Keratinocyte (primary cell): ENCODE data around the gene TTYH1. TPM values are rescaled to one million over a fixed set of nuclear protein-coding genes. Genes with fewer than 3 reads are reported as not detected.
A peak's percentile ranks its signal among the peaks of the same experiment; 100 is the strongest.
"Not testable (repeated sequence)": the region's sequence is repeated elsewhere in the genome, so short reads cannot be mapped to it uniquely, and the experiment has no call there.

Experiments used
- DNase-seq: peaks from one replicate; pipeline ENCODE4 v3.0.0-alpha.2; 2011; ENCODE audit warnings: low read depth, missing footprints, low spot score
- FAIRE-seq: peaks from 2 replicates; lab custom pipeline; 2011; peaks lifted over from hg19 to GRCh38; lab: Jason Lieb, UNC
- H2AFZ ChIP-seq: 2 replicates; pipeline ENCODE4 v1.6.0; 2012; ENCODE audit warnings: low read length, control low read depth, inconsistent platforms; ENCODE audit not compliant: control insufficient read depth
- H3K27ac ChIP-seq: 2 replicates; pipeline ENCODE4 v1.5.1; 2011; ENCODE audit warnings: low read length; ENCODE audit not compliant: control insufficient read depth, insufficient read depth
- H3K27me3 ChIP-seq: 3 replicates; pipeline ENCODE4 v1.6.0; 2011; ENCODE audit warnings: low read length; ENCODE audit not compliant: control insufficient read depth, insufficient read depth; ENCODE audit errors: extremely low read depth
- H3K36me3 ChIP-seq, 2 experiments: 2 replicates in 1 of 2; 3 replicates in 1 of 2; pipeline ENCODE4 v1.5.1; 2011; ENCODE audit warnings: low read length in 2 of 2, mild to moderate bottlenecking in 1 of 2; ENCODE audit not compliant: control insufficient read depth in 2 of 2, insufficient read depth in 2 of 2; ENCODE audit errors: extremely low read depth in 1 of 2
- H3K4me1 ChIP-seq: 3 replicates; pipeline ENCODE4 v1.5.1; 2011; ENCODE audit warnings: low read length; ENCODE audit not compliant: control insufficient read depth, insufficient read depth; ENCODE audit errors: extremely low read depth
- H3K4me2 ChIP-seq: 3 replicates; pipeline ENCODE4 v1.6.0; 2011; ENCODE audit warnings: low read depth, low read length; ENCODE audit not compliant: control insufficient read depth, insufficient read depth; ENCODE audit errors: extremely low read depth
- H3K4me3 ChIP-seq, 3 experiments: fragments of 200-600 bp in 1 of 3; sonication (generic) in 1 of 3; 2 replicates in 2 of 3; 3 replicates in 1 of 3; pipeline ENCODE4 v1.5.1; 2011 to 2016; ENCODE audit warnings: low read length in 3 of 3, mild to moderate bottlenecking in 3 of 3, control low read depth in 2 of 3, inconsistent platforms in 1 of 3, low read depth in 1 of 3, mixed read lengths in 1 of 3, mixed run types in 1 of 3, moderate library complexity in 1 of 3; ENCODE audit not compliant: control insufficient read depth in 2 of 3, insufficient read depth in 2 of 3; ENCODE audit errors: extremely low read depth in 1 of 3
- H3K79me2 ChIP-seq: 2 replicates; pipeline ENCODE4 v1.6.0; 2012; ENCODE audit warnings: low read length; ENCODE audit not compliant: control insufficient read depth, insufficient read depth
- H3K9ac ChIP-seq: 3 replicates; pipeline ENCODE4 v1.6.0; 2011; ENCODE audit warnings: low read length; ENCODE audit not compliant: control insufficient read depth, insufficient read depth; ENCODE audit errors: extremely low read depth
- H3K9me1 ChIP-seq: 3 replicates; pipeline ENCODE4 v1.6.0; 2011; ENCODE audit warnings: low read length; ENCODE audit not compliant: control insufficient read depth, insufficient read depth; ENCODE audit errors: extremely low read depth
- H3K9me3 ChIP-seq: 2 replicates; pipeline ENCODE4 v1.5.1; 2012; ENCODE audit warnings: low read depth, low read length; ENCODE audit not compliant: control insufficient read depth
- H4K20me1 ChIP-seq: 3 replicates; pipeline ENCODE4 v1.6.0; 2011; ENCODE audit warnings: low read length; ENCODE audit not compliant: control insufficient read depth, insufficient read depth; ENCODE audit errors: extremely low read depth
- CTCF ChIP-seq, 3 experiments: IDR thresholded peaks in 1 of 3; conservative IDR thresholded peaks in 1 of 3; optimal IDR thresholded peaks in 1 of 3; 2 replicates in 2 of 3; 3 replicates in 1 of 3; pipeline versions ENCODE3 to v1.5.1; 2011; ENCODE audit warnings: low read length in 3 of 3, mild to moderate bottlenecking in 3 of 3, moderate library complexity in 2 of 3, control low read depth in 1 of 3, inconsistent platforms in 1 of 3; ENCODE audit not compliant: insufficient read depth in 2 of 3; ENCODE audit errors: extremely low read depth in 1 of 3
- EZH2 ChIP-seq: IDR thresholded peaks from one replicate; pipeline ENCODE4 v1.6.1; 2012; ENCODE audit warnings: inconsistent platforms, mild to moderate bottlenecking, low read length, moderate library complexity
- dilution Hi-C: fragments of 300-500 bp; cut with MboI; formaldehyde crosslinking; loops from one replicate; pipeline ENCODE4 v1.7.0; 2020; ENCODE audit warnings: low sequenced_read_pairs; ENCODE audit not compliant: extremely low pct_ligation_motif_present
- polyA plus RNA-seq, 5 experiments: library from polyadenylated mRNA; depleted of rRNA in 3 of 5; stranded (reverse) in 3 of 5; stranded (forward) in 1 of 5; unstranded in 1 of 5; fragments of >200 nt; gene quantifications; 1 replicate in 1 of 5; 2 replicates in 3 of 5; 3 replicates in 1 of 5; pipeline versions ENCODE4 v1.2.1 to v1.2.3, GENCODE V29; 2011 to 2012; ENCODE audit warnings: missing spikeins in 2 of 5, low read depth in 1 of 5, low replicate concordance in 1 of 5

Gene TTYH1
- polyA plus RNA-seq, 1 donor (not counting 4 experiments of a cell fraction or from before 2014, with no cell fraction given), result 0.13 TPM

GRCh38 chr19:54464630-54465425, 49.6 kb downstream of the TTYH1 start:
- TF ChIP-seq EZH2, result no peak
- no peak for TF ChIP-seq CTCF (optimal IDR thresholded peaks at IDR 0.05 in 1 of 3, IDR thresholded peaks at IDR 0.05 in 1 of 3, conservative IDR thresholded peaks at IDR 0.05 in 1 of 3; ENCODE audit: extremely low read depth in 1 of 3, insufficient read depth in 2 of 3, low read length in 3 of 3)
- dilution Hi-C loops, result no loop called here

GRCh38 chr19:54465426-54466109, 50.3 kb downstream of the TTYH1 start:
- no peaks in the 10 kb centered on the region for H4K20me1 ChIP-seq
- dilution Hi-C loops, result no loop called here
- H2AFZ ChIP-seq, result no peak overlapping the region
- H3K4me1 ChIP-seq, result peaks cover 20% of the 10 kb centered on the region
- no peak overlapping the region for H3K27ac ChIP-seq
- no peak overlapping the region for H3K4me2 ChIP-seq
- H3K36me3 ChIP-seq, result peaks cover 0 to 10% of the 10 kb centered on the region in 2 experiments
- H3K27me3 ChIP-seq, result no peaks in the 10 kb centered on the region
- H3K9me3 ChIP-seq, result no peaks in the 10 kb centered on the region
- H3K9me1 ChIP-seq, result no peaks in the 10 kb centered on the region
- no peak overlapping the region for H3K4me3 ChIP-seq
- H3K9ac ChIP-seq, result no peak overlapping the region
- FAIRE-seq (no peak), DNase-seq (no peak)
- H3K79me2 ChIP-seq, result peaks cover 16% of the 10 kb centered on the region
- TF ChIP-seq EZH2, result no peak
- no peak for TF ChIP-seq CTCF (optimal IDR thresholded peaks at IDR 0.05 in 1 of 3, IDR thresholded peaks at IDR 0.05 in 1 of 3, conservative IDR thresholded peaks at IDR 0.05 in 1 of 3; ENCODE audit: extremely low read depth in 1 of 3, insufficient read depth in 2 of 3, low read length in 3 of 3)

More at GRCh38 chr19:54464630-54465425, 49.6 kb downstream of the TTYH1 start:
- H3K4me3 ChIP-seq, result peak overlapping the region; percentile 52 to 79 (median 73)
- H3K27me3 ChIP-seq, result no peaks in the 10 kb centered on the region
- H4K20me1 ChIP-seq, result peaks cover 4% of the 10 kb centered on the region
- peaks cover 13% of the 10 kb centered on the region for H3K4me1 ChIP-seq
- H3K79me2 ChIP-seq, result peaks cover 19% of the 10 kb centered on the region
- no peaks in the 10 kb centered on the region for H3K9me1 ChIP-seq
- peak overlapping the region; percentile 60 for H2AFZ ChIP-seq
- peaks cover 0 to 14% of the 10 kb centered on the region in 2 experiments for H3K36me3 ChIP-seq
- no peak for FAIRE-seq
- DNase-seq, result no peak
- peak overlapping the region; percentile 75 for H3K9ac ChIP-seq
- H3K9me3 ChIP-seq, result no peaks in the 10 kb centered on the region
- peak overlapping the region; percentile 87 for H3K27ac ChIP-seq
- peak overlapping the region; percentile 76 for H3K4me2 ChIP-seq

GRCh38 chr19:54466110-54466480, 50.8 kb downstream of the TTYH1 start:
- H3K9ac ChIP-seq, dilution Hi-C loops, H3K27ac ChIP-seq: not testable (repeated sequence)

More at GRCh38 chr19:54466110-54466480, 50.8 kb downstream of the TTYH1 start:
- H3K36me3 ChIP-seq, H3K4me3 ChIP-seq, H3K27me3 ChIP-seq, H3K4me2 ChIP-seq, H3K9me3 ChIP-seq, H4K20me1 ChIP-seq, FAIRE-seq, DNase-seq, H3K9me1 ChIP-seq, H2AFZ ChIP-seq: not testable (repeated sequence)
- peaks cover 21% of the 10 kb centered on the region for H3K79me2 ChIP-seq
- H3K4me1 ChIP-seq, result peaks cover 25% of the 10 kb centered on the region
